Measurements from ENCODE around the gene FRZB. TPM values are rescaled to one million over a fixed set of nuclear protein-coding genes. Genes with fewer than 3 reads are reported as not detected.
A peak's percentile ranks its signal among the peaks of the same experiment; 100 is the strongest.

The FRZB gene
- total RNA-seq, 1 donor from 2014 or later = 69.0 TPM

DNA sequence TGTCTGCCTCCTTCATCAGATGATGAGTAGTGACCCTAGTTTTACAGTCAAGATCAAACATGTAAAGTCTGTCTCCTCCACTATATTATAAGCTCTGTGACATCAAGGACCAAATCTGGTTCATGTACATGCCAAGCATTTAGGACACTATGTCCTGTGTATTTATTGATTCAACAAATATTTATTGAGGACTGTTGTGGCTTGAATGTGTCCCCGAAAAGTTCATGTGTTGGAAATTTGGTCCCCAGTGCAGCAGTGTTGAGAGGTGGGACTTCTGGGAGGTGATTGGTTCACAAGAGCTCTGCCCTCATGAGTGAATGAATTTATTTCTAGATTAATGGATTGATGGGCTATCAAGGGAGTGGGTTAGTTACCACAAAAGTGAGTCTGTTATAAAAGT is 46.6 kb upstream of the FRZB start:
- H3K36me3 ChIP-seq = no peaks in the 10 kb centered on the region
- no peak for DNase-seq (ENCODE audit: low spot score)
- no peak overlapping the region for H3K9ac ChIP-seq
- peaks cover 10% of the 10 kb centered on the region for H3K9me3 Mint-ChIP-seq
- H3K4me3 Mint-ChIP-seq = no peak overlapping the region
- H3K4me2 ChIP-seq = no peak overlapping the region
- H3K27me3 ChIP-seq = no peaks in the 10 kb centered on the region
- H3K27ac Mint-ChIP-seq = no peak overlapping the region
- H3K36me3 Mint-ChIP-seq = peaks cover 62% of the 10 kb centered on the region
- no peaks in the 10 kb centered on the region for H3K27me3 Mint-ChIP-seq (ENCODE audit: insufficient read depth, low read depth)
- no peak overlapping the region for H3K27ac ChIP-seq
- no peak overlapping the region for H2AFZ ChIP-seq (replicated peaks)
- no peak for TF ChIP-seq EZH2 (IDR thresholded peaks at IDR 0.05)
- TF ChIP-seq, protein P1, sequence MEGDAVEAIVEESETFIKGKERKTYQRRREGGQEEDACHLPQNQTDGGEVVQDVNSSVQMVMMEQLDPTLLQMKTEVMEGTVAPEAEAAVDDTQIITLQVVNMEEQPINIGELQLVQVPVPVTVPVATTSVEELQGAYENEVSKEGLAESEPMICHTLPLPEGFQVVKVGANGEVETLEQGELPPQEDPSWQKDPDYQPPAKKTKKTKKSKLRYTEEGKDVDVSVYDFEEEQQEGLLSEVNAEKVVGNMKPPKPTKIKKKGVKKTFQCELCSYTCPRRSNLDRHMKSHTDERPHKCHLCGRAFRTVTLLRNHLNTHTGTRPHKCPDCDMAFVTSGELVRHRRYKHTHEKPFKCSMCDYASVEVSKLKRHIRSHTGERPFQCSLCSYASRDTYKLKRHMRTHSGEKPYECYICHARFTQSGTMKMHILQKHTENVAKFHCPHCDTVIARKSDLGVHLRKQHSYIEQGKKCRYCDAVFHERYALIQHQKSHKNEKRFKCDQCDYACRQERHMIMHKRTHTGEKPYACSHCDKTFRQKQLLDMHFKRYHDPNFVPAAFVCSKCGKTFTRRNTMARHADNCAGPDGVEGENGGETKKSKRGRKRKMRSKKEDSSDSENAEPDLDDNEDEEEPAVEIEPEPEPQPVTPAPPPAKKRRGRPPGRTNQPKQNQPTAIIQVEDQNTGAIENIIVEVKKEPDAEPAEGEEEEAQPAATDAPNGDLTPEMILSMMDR (IDR thresholded peaks at IDR 0.05) = no peak
- no peak for TF ChIP-seq EZH2phosphoT487 (IDR thresholded peaks at IDR 0.05)
- peaks cover 47% of the 10 kb centered on the region for H3K4me1 Mint-ChIP-seq
- H4K20me1 ChIP-seq (ENCODE audit: low read depth) = no peaks in the 10 kb centered on the region
- no peaks in the 10 kb centered on the region for H3F3A ChIP-seq (ENCODE audit: low read depth)
- no peaks in the 10 kb centered on the region for H3K79me2 ChIP-seq (ENCODE audit: low read depth)
- no peak overlapping the region for H3K4me3 ChIP-seq
- no peaks in the 10 kb centered on the region for H3K9me3 ChIP-seq (ENCODE audit: low read depth)
- no peaks in the 10 kb centered on the region for H3K4me1 ChIP-seq

DNA sequence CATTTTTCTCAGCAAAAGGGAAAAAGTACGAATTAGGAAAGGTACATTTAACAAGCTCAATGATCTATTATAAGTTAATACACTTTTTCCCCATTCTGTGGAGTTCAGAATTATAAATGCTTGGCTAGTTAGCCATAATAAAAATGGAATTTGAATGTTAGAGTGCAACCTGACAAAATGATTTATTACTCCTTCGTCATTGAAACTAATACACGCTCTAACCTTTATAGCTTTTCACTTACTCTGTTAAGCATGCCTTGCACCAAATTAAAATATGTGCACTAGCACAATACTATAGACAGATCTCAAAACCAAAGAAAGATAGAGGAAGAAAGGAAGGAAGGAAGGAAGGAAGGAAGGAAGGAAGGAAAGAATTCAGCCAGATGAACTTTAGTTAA is 46.1 kb upstream of the FRZB start:
- Mint-ChIP-seq H3K36me3 (peaks cover 57% of the 10 kb centered on the region), H3K27me3 (ENCODE audit: insufficient read depth, low read depth) (no peaks in the 10 kb centered on the region), H3K4me1 (peaks cover 51% of the 10 kb centered on the region), H3K9me3 (peaks cover 10% of the 10 kb centered on the region), H3K4me3 (no peak overlapping the region), H3K27ac (no peak overlapping the region)
- H3K4me2 ChIP-seq = no peak overlapping the region
- H3K4me1 ChIP-seq = peaks cover 3% of the 10 kb centered on the region
- DNase-seq (ENCODE audit: low spot score) = no peak
- H2AFZ ChIP-seq (replicated peaks) = no peak overlapping the region
- H3F3A ChIP-seq (ENCODE audit: low read depth) = peaks cover 5% of the 10 kb centered on the region
- no peak overlapping the region for H3K27ac ChIP-seq
- no peak overlapping the region for H3K9ac ChIP-seq
- no peak overlapping the region for H3K4me3 ChIP-seq
- no peaks in the 10 kb centered on the region for H3K36me3 ChIP-seq
- H3K79me2 ChIP-seq (ENCODE audit: low read depth) = no peaks in the 10 kb centered on the region
- no peaks in the 10 kb centered on the region for H4K20me1 ChIP-seq (ENCODE audit: low read depth)
- no peaks in the 10 kb centered on the region for H3K27me3 ChIP-seq
- H3K9me3 ChIP-seq (ENCODE audit: low read depth) = no peaks in the 10 kb centered on the region
- TF ChIP-seq EZH2 (IDR thresholded peaks at IDR 0.05) (no peak), EZH2phosphoT487 (IDR thresholded peaks at IDR 0.05) (no peak)
- TF ChIP-seq, protein P1 (IDR thresholded peaks at IDR 0.05) = no peak

DNA sequence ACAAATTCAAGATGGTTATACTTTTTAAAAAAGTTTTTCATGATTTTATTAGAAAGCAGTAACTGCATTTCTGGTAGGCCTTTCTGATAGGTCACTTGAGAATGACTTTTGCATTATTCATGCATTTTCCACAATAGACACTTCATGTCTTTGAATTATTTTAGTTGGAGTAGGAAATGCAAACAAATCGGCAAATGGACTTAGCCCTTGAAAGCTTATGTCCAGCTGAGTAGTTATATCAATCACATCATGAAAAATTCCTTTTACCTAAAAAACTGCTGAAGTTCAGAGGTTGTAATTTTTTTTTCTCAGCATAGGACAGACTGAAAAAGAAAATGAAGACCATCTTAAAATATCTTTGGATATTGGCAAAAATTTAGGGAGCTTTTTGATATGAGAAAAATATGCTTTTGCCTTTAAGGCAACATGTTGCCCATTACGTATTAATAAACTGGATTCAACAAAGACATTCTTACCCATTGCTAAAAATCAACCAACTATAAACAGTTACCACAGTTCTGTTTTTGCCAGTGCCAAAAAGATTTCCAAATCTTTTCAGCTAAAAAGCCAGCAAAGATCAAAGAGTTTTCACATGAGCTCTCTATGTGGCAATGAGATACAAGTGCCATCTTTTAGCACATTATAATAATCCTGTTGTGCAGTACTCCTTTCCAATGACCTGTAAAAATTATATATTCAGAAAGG is 45.5 kb upstream of the FRZB start:
- H3K9me3 ChIP-seq (ENCODE audit: low read depth) = no peaks in the 10 kb centered on the region
- H3K9ac ChIP-seq = no peak overlapping the region
- H2AFZ ChIP-seq (replicated peaks) = no peak overlapping the region
- no peak overlapping the region for H3K27ac ChIP-seq
- TF ChIP-seq EZH2phosphoT487 (IDR thresholded peaks at IDR 0.05) (no peak), EZH2 (IDR thresholded peaks at IDR 0.05) (no peak)
- TF ChIP-seq, protein P1 (IDR thresholded peaks at IDR 0.05) = no peak
- peaks cover 54% of the 10 kb centered on the region for H3K36me3 Mint-ChIP-seq
- peaks cover 11% of the 10 kb centered on the region for H3F3A ChIP-seq (ENCODE audit: low read depth)
- H3K36me3 ChIP-seq = no peaks in the 10 kb centered on the region
- peak overlapping the region; percentile 67 for H3K27ac Mint-ChIP-seq
- H3K4me3 Mint-ChIP-seq = no peak overlapping the region
- DNase-seq (ENCODE audit: low spot score) = no peak
- no peaks in the 10 kb centered on the region for H4K20me1 ChIP-seq (ENCODE audit: low read depth)
- peaks cover 9% of the 10 kb centered on the region for H3K4me1 ChIP-seq
- H3K4me2 ChIP-seq = no peak overlapping the region
- H3K79me2 ChIP-seq (ENCODE audit: low read depth) = no peaks in the 10 kb centered on the region
- H3K4me1 Mint-ChIP-seq = peaks cover 57% of the 10 kb centered on the region
- H3K27me3 Mint-ChIP-seq (ENCODE audit: insufficient read depth, low read depth) = no peaks in the 10 kb centered on the region
- H3K4me3 ChIP-seq = no peak overlapping the region
- peaks cover 12% of the 10 kb centered on the region for H3K9me3 Mint-ChIP-seq
- H3K27me3 ChIP-seq = no peaks in the 10 kb centered on the region
